Stimulated activated CD4-positive, alpha-beta T cell treated with anti-CD3 and anti-CD28 coated beads, Interleukin-15, amount 100 ng/mL, for 1 hour (primary cell): ENCODE data around the gene CFAP91.
A peak's percentile ranks its signal among the peaks of the same experiment; 100 is the strongest.

Experiments
- DNase-seq, 2 donors: peaks; one replicate each; pipeline ENCODE4 v3.0.0-alpha.2; 2020; ENCODE audit warnings: low read depth in 1 of 2, low spot score in 1 of 2

Gene CFAP91

DNA sequence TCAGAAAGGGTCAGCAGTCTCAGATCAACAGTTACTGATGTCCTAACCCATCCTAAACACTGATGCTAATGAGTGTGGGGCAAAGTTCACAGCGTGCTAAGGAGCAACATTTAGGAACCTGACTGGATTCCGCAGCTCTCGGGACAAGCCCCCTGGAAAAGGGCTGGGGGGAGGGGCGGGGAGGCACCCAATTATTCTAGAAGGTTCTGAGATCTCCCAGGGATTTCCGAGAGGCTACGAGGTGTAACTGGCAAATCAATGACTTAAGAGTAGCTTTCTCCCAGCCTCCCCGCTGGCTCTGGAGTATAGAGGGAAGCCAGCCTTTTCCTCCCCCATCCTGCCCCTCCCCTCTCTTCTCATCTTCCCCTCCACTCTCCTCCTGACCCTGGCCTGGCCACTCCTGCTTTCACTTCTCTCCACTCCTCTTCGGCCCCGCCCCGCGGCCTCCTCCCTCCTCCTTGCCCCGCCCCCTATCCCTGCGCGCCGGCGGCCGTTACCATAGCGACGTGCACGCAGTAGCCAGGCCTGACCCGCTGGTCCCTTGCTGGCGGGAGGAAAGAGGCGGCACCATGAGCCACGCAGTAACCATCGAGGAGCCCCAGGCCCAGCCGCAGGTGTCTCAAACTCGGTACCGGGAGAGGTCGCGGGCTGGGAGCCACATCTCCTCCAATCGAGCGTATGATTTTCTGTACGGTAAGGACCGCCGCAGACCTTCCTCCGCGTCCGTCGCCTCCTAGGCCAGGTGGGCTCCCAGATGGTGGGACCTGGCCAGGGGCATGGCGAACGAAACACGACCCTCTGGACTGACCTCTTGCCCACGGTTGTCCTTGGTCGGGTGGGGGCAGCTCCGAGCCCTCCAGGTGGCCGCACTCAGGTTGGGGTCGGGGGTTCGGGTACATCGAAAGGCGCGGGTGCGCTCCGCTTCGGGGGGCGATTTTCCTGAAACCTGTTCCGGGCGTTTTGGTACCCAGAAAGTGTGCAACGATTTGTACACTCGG, at the start of gene CFAP91:
TSS of gene CFAP91 (plus strand) at position 493 of the 998 bp plus-strand sequence. CDS start at position 570, 77 bp downstream.
- DNase-seq: peak; percentile 54 to 65

DNA sequence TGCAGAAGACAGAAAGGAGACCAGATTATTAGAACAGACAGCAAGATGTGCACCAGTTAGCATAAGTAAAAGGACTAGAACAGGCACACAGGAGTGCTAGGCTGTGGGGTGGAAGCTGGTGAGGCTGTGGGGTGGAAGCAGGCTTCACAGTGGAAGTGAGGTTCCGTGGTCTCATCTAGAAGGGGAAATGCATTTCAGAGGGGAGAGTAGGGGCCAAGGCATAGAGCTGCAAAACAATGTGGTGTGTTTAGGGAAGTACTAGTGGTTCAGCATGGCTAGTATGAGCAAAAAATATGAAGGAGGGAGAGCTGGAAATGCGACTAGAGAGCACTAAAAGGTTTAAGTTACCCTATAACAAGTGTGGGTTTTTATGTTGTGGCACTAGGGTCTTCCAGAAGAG, 48.9 kb upstream of the CFAP91 start:
- no peak for DNase-seq

DNA sequence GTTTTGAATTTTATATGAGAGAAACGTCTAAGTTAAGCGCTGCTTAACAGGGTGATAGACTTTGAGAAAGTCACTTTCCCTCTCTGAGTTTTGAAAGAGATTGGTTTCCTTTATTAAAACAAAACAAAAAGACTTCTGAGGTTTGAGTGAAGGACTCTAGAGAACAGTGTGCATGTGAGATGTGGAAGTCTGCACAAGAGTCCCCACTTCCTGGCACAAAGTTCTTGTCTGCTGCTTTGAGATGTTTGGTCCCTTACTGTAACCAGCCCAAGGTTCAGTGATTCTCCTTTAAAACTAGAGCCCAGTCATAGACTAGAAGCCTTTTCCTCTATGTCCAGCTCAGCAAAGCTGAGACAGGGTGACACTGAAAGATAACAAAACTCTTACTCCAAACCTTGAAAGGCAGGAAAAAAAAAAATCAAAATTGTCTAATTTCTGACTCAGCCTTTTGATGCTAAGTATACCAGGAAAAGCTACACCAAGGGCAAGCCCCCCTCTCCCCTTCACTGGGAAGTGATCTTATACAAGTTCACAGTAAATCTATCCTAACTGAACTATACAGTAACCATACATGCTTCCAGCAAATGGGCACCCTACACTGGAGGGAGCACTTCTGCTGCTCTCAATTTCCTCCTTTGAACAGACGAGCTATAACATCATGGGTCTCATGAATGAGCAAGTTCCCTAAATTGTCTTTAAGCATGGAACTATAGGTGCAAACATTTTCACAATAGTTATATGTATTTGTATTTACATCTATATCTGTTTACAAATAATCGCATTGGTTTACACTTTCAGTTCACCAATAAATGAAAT, 44.7 kb upstream of the CFAP91 start:
- no peak for DNase-seq

DNA sequence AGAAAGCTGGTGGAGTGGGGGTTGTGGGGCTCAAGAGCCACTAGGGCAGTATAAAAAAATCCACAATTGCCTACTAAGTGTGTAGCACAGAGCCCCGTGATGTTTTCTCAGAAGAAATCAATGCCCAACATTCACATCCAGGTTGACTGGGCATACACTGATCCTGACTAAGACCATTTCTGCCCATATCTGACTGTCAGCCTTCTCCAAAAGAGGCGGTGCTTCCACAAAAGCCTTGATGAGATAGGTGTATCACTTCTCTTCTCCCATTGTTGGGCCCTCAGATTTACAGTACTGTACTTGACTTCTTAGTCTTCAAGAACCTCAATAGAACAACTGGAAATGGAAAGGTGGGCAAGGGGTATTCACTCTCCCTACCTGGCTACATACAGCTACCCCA, 43.8 kb upstream of the CFAP91 start:
- no peak for DNase-seq

DNA sequence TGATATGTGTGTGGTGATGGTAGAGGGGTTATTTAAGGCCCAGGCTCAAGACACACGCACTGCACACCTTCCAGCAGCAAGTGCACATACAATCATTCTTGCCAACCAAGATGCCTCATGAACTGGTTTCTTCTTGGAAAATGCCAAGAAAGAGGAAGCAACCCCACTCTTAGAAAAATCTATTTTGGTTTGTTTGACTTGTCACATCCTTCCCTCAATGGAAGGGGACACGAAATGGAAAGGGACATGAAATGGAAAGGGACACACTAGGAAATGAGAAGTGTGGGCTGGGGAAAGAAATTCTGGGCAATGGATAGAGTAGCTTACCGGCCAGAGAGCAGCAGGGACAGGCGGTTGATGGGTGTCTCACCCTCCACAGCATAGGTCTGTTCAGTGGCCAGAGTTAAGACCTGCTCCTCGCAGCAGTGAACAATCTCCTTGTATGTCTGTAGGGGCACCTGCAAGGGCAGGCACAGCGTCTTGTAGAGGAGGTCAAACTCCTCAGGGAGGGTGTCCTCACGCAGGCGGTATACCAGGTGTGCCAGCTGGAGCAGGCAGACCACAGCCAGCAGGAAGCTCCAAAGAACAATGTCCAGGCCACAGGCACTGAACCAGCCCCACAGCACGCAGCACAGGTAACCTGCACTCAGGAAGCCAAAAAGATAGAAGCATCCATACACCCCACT, 43.1 kb upstream of the CFAP91 start:
- no peak for DNase-seq

DNA sequence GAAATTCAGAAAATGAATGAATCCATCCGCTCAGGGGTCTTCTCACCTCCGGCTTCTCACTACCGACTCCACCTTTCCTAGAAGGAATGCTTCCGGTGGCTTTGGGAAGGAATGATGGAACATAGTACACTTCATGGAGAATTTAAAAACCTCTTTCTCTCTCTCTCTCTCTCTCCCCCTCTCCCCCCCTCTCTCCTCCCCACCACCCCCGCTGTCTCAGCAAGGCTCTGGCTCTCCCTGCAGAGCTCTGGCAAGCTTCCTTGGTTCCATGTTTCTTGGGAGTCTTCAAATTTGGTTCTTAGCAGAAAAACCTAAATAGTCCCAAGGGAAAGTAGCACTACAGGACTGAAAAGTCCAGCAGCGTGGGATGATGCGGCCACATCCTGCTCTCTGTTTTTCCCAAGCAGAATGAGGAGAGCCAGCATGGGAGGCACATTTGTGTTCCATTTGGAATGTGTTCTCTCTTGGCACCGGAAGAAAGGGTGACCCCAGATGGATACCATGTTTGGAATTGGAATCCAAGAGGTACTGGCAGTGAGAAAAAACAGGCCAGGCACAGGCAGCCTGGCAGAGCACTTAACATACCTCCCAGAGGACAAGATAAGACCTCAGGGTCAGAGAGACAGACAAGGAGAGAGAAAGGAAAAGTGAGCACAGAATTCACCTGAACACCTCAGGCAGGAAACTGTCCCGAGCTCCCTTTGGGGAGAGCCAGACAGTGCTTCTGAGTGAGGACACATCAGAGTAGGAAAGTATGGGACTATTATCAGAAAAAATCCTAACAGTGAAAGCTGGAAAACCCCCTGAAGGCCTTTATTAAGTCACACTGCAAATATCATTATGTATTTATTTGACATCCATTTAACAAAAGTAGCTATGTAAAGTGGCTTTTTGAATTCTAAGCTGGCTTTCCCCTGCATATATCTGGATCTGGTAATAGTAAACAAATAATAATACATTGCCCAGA, 42.1 kb upstream of the CFAP91 start, which contains the start of gene POPDC2:
TSS of gene POPDC2 (minus strand) at position 116 of the 967 bp plus-strand sequence. CDS start 166 bp downstream, outside the sequence.
- DNase-seq: no peak

DNA sequence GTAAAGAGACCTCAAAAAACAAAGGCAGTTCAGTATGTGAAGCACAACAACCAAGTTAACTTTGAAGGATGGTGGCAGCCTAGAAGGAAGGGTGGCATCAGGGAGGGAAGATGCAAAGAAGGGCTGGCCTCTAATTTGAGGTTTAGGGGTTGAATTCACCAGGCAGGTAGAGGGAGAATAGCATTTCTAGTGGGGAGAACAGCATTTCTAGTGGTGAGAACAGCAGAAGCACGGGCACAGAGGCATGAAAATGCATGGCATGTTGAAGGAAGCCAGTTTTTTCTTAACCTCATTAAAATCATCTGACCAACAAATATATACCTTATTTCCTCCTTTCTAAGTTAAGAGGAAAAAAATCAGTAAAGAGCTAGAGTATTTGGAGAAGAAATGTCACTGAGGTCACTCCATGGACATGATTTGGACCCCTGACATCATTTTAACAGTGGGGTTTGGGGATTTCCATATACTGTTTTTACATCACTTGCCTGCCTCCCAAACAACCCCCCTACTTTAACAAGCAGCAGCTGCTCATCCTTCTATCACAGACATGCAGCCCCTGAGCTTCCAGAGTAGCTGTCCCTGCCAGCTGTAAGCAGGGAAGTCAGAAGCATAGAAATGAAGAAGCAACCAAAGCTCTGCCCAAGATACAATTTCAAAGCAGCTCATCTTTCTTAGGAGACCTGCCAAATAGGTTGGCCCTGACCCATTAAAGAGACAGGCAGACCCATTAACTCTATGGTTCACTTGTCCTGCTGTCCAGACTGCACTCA, 40.0 kb upstream of the CFAP91 start:
- no peak for DNase-seq

DNA sequence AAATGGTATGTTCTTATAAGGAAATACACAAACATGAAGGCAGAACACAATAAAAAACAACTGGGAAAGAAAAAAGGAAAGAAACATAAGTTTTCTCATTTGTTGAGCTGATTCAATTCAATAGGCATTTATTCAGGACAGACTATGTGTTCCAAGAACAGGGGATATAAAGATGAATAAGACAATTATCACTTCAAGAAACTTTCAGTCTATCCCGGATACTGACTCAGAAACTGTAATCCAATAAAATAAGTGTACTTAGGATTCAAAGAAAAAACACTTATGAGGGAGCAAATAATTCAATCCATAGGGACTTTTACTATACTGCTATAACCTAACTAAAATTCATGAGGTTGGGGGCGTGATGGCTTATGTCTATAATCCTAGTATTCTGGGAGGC, 38.9 kb upstream of the CFAP91 start:
- no peak for DNase-seq

DNA sequence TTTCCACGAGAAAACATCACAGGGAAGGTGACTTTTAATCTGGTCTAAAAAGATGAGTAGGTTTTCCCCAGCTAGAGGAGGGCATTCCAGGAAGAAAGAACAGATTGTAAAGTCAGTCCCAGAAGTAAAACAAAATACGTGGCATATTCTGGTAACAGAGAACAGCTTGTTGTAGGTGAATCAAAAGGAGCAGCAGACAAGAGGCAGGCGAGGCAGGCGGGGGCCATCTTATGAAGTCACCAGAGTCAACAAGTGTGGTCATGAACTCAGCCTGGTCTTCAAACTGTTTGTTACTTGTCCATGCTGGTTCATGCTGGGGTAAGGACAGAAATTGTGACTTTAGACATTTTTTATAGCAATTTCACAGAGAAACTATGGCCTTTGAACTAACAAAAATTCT, 38.5 kb upstream of the CFAP91 start:
- no peak for DNase-seq

DNA sequence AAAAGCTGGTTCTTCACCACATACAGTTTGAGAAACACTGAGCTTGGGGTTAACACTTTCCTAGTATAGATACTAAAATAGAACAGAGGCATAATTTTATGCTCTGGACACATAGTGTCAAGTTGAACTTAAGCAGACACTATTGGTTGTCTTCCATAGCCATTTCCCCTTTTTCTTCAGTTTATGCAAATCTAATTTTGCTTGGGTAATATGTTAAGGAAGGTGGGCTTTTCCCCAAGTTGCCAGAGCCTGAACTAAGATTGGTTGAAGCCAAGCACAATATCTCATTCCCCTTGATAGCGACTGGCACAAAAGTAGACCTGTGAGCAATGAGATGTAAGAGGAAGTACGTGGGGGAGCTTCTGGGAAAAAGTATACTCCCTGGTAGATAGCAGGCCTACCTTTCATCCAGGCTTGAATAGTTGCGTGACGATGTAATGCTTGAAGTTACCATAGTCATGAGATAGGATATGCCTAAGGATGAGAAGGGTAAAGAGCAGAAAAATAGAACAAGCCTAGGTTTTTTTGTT, 37.9 kb upstream of the CFAP91 start:
- DNase-seq: no peak

DNA sequence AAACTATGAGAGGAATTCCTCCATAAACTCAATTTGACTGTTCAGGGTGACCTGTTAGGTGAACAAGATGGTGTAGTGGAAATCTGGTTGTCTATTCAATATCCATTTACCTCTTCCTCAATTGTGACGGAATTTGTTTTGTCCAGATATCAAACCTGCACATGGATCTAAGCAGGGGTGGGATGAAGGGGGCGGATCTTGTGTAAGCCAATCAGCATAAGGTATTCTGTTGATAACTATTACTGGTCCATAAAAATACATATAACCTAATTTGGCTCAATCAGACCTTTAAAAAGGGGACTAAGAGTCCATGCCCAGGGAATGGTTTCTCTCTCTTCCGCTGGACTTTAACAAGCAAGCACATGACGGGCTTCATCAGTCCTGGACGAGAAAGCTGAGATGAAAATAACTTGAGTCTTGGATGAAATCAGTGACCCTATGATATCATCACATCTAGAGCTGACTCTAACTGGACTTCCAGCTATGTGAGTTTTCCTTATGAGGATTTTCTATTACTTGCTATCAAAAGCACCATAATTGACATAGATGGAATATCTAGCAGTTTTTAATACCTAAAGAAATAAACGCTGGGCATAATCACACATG, 36.8 kb upstream of the CFAP91 start:
- no peak for DNase-seq

DNA sequence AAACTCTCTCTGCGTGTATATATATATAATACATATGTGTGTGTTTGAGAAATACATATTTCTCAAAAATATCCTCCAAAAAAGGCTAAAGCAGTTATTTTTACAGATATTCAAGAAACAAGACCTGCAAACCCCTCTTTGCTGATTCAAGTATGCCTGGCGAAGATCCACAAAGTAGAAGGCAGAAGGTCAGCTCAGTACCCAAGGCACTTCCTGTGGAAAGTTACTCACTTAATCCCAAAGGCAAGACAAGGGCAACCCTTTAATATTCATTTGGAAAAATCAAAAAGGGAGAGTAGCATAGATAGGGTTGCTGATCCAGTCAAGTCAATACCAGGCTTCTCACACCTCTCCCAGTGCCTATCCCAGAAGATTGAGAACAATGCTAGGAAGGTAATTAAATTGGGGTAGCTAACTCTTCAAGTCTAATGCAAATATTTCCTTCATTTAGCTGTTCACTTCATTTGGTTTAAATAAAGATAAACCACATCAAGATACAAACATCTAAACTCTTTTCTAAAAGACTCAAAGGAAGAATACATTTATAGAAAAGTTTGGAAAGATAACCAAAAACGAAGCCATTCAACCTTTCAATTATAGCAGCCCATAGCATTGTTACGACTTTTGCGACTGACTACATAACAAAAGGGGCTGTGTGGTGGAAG, 32.8 kb upstream of the CFAP91 start:
- no peak for DNase-seq

DNA sequence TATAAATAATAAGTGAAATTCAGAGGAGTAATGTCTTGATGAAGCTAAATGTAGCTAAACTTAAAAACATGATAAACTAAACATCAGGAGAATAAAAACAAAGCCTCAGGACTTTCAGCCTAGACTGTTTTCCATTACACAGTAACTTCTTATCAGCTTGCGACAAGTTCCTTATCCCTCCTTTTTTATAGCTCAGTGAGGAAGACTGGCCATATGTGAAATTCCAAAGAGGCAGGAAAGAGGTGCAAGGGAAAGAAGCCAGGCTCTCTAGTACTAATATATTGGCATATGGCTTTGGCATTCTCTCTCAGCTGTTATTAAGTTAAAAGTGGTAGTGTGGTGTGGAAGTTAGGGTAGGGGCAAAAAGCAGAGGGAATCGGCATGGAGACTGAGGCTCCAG, 30.0 kb upstream of the CFAP91 start:
- no peak for DNase-seq

DNA sequence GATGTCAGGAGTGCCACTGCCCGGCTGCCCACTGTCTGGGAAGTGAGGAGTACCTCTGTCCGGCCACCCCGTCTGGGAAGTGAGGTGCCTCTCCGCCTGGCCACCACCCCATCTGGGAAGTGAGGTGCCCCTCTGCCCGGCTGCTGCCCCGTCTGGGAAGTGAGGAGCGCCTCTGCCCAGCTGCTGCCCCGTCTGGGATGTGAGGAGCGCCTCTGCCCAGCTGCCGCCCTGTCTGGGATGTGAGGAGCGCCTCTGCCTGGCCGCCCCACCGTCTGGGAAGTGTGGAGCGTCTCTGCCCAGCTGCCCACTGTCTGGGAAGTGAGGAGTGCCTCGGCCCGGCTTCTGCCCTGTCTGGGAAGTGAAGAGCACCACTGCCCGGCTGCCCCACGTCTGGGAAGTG, 28.9 kb upstream of the CFAP91 start:
- no peak for DNase-seq

DNA sequence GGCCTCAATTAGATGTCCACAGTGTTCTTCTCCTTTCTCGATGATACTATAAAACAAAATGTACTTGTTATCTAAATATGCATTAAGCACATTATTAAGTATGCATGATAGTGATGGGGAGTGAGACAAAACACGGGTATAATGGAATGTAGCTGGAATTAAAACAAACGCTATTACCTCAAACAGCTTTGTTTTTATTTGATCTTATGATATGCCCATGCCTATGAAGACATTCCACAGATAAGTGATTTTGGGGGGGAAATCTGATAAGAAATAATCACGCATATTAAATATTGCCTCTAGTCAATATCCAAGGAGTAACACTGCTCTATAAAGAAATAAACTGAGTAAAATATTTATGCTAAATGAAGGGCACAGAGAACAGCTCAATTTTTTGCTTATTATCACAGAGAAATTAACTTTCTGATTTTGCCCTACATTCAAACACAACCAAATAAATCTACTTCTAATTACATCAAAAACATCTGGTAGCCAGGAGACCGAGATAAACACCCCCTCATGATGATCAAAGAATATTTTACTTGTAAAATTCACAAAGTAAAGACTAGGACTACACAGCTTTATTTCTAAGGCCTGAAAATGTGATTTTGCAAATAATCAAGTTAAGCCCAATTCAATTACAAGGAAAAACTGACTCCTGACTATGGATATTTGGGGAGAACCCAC, 27.5 kb upstream of the CFAP91 start:
- DNase-seq: no peak

DNA sequence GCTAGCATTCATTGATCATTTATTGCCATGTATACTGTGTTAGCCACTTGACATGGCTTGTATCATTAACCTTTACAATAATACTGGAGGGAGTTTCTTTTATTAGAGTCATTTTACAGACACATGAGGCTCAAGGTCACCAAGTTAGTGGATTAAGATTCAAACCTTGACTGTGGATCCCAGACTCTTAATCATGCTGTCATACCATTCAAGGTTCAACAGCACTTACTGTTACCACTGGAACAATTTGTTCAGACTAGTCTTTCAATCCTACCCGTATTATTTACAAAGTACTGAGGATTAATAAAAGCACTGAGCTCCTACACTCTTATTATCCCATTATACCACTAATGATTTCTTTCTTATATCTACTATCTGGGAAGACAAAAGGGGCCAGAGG, 26.8 kb upstream of the CFAP91 start:
- DNase-seq: no peak

DNA sequence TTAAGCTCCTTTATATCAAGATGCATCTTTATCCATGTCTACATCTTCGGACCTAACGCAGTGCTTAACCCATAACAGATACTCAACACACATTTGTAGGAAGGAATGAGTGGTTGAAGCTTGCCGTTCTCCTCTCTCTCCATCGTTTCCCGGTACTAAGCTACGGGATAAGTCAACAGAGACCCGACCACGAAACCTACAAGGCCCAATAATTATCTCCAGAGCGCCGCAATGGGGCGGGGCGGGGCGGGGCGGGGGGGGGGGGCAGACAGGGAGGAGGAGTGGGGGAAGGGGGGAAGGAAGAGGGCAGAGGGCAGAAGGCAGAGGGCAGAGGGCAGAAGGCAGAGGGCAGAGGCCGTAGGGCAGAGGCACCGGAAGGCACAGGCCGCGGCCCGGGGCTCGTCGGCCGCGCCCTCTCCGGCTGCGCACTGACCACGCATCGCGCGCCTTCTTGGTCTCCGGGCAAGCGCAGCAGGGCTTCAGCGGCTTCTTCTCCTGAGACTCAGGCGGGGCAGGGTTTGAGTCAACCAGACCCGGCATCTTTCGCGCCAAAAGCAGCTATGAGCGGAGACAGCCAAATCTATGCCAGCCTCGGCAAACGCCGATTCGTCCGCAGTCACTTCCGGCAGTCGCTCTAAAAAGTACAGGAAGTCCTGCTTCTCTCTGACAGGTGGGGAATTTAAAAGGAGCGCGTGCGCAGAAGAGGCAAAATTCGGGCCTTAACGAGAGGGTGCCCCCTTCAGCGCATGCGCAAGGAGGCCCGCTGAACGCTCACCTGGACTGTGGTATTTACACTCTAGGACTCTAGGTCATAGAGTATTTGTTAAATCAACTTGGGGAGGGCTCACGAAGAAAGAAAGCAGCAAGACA, 25.8 kb upstream of the CFAP91 start, which contains the start of gene COX17:
TSS of gene COX17 (minus strand) at position 636 of the 870 bp plus-strand sequence. CDS start at position 540, 96 bp downstream.
- DNase-seq: peak; percentile 89 to 90
